Activated CD8-positive, alpha-beta memory T cell treated with anti-CD3 and anti-CD28 coated beads, Interleukin-2, amount 50 U/mL, for 24 hours (primary cell): Measurements from ENCODE around the gene EFCAB6.

Experiments used
- DNase-seq: peaks from one replicate; pipeline ENCODE4 v3.0.0-alpha.2; 2020; ENCODE audit errors: extremely low read depth

EFCAB6 gene

DNA sequence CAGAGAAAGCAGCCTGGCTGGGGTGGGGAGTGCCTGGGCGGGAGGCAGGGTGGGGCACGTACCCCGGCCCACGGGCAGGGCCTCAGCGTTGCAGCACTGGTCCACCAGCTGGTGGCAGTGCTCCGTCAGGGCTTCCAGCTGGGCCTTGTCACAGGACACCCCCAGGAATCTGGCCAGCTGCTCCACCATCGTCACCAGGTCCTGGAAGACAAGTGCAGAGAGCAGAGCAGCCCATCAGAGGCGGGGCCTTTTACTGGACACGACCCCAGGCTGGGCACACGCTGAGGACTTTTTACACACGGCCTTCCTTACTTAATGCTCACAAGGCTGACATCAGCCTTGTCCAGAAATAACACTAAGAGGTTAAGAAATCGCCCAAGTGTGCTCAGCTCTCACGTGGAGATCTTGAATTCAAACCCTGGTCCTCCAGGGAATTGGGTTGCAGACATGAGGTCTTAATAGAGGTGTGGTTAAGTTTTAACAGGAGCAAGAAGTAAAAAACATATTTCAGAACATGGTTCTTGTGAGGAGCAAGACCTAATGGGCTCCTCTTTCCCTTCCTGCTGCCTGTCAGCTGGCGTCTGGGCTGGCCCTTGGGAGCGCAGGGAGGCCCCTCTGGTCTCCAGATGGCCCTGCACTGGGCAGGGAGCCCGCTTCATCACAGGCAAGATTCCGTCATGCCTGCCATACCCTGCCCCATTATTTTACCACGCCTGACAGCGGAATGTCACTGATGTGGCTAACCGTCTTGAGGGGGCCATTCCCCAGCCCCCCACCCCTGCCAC, 17.1 kb upstream of the EFCAB6 start:
- DNase-seq: no peak

DNA sequence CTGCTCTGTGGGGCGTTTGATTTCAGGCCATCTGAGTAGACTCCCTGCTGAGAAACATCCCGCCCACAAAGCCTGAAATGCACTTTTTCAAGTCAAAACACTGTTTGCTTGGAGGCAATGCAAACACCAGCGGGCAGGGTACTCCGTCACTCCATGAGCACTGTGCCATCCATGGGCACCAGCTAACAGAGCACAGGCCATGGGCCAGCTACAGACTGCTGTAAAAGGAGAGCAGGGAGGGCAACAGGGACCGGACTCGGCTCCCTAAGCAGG, 16.6 kb upstream of the EFCAB6 start:
- no peak for DNase-seq

DNA sequence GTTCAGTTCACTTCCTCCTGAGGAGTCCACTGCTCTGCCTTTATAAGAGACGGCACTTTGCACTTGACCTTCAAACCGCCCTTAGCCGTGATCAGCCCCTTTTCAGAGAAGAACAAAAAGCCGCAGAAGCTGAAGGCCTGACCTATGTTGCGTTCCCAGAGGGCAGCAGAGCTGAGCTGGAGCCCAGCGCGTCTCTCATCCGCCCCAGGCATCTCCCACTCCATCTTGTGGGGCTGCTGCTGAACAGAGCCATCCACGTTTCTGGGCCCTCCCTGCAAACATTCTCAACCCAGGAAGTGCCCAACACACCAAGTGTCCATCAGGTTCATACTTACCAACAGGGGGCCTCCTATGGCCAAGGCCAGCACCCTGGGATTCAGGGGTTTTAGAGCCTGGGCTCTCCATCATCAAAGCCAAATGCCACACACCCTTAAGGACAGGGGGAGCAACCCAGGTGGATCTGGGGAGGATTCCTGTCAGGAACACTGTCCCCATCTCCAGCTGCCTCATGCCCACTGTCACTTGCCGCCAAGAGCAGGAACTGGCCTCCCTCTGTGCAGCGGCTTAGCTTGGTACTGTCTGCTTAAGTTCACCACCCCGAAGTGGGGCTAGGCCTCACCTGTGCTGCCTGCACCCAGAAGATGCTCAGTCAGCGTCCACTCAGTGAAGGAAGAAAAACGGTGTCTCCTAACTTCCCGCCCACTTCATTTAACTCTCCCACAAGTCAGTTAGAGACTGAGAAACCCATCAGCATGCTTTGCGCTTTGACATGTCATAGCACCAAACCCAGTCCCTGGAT, 16.0 kb upstream of the EFCAB6 start:
- no peak for DNase-seq

DNA sequence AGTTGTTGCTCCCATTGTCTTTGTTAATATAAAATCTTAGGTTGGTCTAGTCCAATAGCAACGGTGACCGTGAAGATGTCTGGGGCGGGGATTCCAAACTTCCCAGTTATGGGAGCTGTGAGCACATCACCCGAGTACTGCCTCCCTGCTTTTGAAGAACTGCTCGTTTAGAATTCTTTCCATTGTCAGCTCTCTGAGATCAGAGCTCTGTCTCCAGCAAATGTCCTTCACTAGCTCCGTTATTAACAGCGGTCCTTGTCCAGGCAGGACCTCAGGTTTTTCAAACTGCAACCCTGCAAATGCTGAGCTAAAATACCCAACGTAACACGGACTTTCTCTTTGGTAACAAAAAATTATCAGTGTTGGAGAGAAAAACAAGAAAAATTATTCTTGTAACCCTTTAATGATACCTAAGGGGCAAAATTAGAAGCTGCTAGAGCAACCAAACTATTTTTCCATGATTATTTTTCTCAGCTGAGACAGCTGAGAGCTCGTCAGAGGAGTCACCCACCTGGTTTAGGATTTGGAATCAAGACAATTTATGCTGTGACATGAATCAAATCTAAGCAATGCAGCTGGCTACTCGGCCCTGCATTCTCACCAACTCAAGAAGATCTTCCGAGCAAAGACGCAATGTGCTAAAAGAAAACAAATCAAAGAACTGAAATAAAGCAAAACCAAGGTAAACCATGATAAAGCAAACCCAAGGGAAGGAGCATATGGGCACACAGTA, 15.1 kb upstream of the EFCAB6 start:
- no peak for DNase-seq

DNA sequence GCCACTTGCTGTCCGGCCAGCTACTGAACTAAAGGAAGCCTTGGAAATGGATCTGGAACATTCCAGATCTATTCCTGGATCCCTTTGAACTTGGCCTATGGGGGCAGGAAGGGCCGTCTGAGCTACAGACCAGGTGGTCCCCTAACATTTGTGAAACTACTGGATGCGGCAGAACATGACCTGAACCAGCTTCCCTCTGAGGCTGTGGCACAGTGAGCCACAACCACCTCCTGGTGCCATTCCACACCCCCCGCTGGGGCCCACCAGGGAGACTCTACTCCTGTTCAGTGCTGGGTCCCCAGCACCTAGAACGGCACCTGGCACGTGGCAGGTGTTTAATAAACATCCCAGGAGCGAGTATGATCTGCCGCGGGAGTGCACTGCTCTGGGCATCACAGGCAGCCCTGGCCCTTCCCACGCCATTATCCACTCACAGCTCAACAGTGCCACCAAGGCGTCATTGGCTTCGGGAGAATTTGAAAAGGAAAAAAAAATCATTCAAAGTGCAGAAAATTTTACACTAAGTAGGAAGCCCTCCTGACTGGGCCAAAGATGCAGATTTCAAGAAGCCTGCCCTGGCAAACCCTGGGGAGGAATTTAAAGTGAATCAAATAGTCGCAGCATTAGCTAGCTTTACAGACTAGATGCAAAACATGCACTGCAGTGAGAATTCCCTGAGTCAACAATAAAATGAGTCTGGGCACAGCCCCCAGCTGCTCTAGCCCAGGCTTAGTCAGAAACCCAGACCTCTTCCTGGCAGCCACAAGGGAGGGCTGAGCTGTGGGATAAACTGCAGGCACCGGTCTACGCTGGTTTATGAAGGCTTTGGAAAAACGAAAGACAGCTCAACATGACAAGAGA, 14.3 kb upstream of the EFCAB6 start:
- DNase-seq: no peak

DNA sequence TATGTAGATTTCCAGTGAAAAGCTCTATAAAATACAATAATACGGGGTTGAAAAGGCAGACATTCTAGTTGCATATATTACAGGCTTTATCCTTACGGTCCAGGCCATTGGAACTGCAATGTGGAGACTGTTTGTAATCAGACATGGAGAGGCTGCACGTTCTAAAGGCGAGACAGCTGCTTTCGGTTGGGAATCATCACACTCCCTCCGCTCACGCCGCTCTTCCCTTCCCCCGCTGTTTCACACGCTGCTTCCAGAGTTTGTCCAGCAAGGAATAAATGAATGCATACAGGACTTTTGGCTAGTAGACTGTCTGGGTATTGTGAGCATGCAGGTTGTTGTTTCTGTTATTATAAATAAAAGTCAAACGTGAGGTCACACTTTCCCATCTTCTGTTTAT, 13.5 kb upstream of the EFCAB6 start:
- no peak for DNase-seq

DNA sequence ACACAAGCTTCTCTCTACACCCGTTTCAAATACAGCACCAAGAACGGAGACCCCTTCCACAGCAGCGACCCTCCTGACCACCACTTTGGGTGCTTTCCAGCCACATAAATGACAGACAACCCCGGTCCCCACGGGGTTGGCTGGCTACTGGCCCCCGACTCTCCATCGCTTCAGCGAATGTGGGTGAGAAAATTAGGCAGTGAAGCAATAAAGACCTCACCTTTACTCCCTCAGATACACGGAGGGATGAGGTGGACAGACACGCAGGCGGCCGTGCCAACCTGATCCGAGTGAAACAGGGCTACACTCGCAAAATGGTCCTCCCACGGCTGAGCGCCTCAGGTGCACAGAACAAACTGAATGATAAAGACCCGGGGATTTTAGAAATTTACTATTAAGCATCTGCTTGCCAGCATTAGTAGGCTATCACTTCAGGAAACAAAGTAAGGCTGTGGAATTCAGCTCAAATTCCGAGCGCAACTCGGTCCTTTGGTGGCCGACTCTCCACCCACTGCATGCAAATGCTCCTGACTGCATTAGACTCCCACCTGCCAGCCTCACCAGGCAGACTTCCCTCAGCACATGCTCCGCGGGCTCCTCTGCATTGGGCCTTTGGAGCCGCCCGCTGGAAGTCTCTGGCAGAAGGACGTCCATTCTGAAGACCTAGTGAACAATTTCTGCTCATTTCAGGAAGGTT, 12.8 kb upstream of the EFCAB6 start:
- no peak for DNase-seq

DNA sequence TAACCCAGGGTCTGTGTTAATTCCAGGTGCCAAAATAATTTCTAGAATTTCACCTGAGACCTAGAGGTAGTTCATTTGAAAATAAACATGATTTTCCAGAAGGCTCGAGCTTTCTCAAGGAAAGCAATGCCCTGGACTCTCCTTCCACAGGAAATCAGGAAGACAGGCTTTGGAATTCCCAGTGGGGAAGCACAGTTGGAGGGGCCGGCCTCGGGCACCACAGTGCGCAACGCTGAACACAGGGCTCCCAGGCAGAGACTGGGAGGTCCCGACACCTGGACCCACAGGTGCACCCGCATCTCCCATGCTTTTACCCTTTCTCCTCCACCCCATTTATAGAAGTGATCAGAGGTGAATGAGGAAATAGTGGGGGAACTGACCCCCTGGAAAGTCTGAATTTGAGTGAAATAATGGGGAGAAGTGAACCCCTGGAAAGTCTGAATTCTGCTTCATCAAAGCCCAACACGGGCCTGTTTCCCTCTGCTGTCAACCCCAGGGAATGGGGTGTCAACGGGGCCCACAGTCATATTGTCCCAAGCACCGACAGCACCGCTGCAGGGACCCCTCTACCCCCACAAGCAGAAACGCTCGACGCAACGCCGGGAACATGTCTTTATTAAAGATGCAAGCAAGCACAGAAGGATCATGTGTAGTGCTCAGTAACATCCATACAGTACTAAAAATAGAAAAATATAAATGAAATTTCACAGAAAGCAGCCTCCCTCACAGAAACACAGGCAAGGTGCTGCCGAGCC, 12.0 kb upstream of the EFCAB6 start:
- no peak for DNase-seq

DNA sequence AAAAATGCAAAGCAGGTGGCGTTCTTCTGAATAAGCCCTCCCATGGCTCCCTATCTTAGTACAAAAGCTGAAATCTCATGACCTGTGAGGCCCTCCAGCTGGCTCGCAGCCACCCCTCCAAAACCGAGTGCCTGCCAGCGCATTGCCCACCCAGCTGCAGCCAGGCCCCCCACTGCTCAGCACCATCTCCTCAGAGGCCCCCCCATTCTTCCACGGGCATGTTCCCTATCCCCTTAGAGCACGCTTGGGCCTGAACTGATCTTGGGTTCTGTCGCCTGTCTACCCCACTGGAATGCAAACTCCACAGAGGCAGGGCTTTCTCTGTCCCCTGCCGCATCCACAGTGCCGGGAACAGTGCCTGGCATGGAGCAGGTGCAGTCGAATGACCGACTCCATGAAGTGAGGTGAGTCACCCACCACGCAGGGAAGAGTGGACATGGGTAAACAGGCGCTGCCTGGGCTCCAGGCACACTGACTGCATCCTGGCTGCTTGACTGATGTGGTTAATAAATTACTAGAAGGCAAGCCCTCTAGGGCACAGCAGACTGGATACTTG, 11.3 kb upstream of the EFCAB6 start:
- no peak for DNase-seq

DNA sequence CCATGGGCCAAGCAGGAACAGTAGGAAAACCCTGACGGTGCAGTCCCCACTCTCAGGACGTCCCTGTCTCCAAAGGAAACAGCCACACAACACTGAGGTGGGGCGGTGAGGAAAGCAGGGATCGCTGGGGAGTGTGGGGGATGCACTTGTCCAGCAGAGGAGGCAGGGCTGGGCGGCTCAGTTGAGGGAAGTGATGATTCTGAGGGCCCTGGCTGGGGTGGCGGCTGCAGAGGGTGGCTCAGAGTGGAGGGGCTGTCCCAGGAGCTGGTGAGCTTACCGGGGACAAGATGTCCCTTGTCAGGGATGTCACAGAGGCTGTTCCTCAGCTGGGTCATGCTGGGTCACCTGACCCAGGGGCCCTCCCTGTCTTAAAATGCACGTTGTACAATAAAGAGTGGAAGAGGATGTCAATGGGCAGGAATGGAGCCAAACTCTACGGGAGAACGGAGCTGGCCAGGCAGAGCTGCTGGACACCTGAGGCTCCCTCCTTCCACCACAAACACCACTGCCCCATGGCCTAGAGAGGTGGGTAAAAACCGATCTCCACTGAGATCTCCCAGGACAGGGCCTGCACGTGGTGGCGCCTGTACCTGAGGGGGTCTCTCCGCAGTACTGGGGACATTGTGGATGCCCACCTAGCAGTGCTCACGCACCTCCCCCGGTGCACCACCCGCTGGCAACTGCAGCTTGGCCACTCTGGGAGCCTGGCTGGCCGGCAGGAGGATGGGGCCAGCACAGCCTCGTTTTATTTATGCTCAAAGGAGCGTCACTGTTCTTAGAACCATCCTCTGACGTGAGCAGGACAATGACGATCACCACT, 9.7 kb upstream of the EFCAB6 start:
- no peak for DNase-seq

DNA sequence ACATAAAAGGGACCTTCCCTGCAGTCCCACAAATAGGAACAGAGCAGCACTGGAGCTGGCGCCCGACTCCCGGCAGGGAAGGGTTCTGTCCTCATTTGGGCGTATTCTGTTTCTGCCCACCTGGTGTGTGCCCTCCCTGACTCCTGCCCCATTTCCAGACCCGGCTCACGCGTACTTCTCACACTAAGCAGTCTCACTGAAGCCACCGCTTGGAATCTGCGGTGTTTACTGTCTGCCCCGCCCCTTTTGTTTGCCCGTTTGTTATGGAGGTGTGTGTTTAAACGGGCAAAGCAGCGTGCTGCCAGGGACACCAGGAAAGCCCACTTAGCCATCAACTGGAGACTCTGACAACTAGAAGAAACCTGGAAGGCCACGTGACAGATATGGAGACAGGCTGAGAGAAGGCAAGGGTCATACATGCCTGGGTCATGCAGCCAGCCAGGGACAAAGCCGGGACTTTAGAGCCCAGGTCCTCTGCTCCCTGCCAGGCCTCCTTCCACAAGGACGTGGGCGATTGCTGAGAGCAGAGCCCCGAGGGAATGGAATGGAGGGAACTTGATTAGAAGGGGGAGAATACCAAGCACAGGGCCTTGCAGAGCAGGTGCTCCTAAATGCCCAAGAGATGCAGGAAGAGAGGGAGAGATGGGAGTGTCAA, 8.7 kb upstream of the EFCAB6 start:
- DNase-seq: no peak

DNA sequence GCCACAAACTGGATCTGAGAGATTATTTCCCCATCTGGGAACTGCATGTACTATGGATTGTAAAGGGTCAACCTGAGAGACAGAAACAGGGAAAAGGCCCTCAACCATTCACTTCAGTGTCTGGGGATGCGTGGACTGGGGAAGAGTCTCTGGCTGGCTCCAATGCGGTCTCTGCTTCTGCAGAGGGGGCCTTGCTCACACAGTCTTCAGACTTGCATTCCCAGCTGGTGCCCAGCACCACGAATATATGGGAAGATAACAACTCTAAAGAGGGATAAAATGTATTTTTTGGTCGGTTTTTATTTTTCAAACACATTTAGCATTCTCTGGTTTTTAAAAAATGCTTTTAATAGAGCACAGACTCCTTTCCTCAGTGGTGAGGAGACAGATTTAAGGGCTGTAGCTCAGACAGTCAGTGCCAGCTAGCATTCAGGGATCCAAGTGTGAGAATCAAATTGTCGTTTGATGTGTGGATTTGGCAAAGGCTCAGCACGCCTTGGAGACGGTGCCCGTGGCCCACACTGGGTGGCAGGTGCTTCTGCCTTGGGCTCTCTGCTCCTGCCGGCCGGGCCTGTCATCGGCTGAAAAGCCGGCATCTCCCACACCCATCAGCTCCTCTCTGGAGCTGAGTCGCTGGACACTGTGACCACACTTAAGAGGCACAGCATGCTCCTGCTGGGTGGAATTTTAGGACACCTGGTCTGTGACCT, 8.0 kb upstream of the EFCAB6 start:
- DNase-seq: no peak

DNA sequence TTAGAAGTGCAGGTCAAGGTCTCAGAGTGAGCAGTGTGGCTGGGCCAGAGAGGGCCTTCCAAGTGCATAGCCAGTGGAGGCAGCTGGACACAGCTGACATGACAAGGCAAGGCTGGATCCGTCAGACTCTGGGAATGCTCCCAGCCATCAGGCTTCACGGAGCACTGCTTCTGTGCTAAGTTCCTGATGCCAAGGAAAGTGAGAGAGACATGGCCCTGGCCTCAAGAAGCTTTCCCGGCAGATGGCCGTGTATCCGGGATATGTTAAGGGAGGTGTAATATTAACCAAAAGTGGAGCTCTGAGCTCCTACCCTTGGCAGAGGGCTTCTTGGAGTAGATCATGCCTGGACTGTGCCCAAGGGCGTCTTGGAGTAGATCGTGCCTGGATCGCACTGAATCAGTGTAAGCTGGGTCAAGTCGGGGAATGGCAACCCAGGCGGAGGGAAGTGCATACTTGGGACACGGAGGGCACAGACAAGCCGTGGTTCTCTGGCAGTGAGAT, 7.4 kb upstream of the EFCAB6 start:
- DNase-seq: no peak

DNA sequence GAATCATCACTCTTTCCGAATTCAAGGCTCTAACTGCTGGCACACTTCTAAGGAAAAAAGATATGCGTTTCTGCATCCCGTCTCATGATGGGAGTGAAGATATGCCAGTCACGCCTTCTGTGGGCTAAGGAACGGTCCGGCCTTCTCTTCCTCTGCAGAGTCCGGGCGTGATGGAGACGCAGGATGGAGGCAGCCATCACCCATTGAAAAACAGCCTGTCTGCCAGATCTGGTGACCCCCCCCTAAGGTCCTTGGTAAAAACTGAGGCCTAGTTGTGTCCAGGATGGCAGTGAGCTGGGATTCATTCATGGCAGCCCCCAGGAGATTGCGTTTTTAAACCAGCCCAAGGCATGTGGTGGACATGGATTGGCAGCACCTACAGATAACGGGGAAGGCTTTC, 6.9 kb upstream of the EFCAB6 start:
- no peak for DNase-seq

DNA sequence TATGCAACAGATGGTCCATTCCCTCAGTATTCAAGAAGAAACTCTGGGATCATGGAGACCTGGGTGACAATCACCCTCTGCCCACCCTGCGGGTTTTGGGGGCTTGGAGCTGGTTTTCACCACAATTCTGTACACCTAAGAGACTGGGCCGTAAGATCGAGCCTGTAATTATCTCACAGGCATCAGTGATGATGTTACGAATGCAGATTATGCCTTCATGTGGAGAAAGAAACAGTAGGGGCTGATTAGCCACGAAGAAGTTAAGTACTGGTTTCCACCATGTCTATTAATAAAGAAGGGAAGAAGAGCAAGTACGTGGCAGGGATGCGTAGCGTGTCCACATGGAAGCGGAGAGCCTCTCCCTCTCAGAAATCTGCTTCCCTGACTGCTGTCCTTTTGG, 5.3 kb upstream of the EFCAB6 start:
- no peak for DNase-seq

DNA sequence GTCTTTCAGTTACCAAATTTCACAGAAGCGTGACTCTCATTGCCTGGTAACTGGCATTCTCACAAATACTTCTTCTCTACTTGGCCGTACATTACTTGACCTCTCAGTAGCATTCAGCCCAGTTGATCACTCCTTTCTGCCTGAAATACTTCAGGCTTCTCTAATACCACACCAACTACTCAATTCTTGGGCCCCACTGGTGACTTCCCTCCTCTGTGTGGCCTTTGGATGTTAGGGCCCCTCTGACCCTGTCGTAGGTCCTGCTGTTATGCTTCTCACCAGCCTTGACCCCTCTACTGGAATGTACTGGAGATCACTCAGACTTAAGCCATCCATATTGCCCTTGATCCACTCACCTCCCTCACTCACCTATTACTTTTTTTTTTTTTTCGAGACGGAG, 2.2 kb upstream of the EFCAB6 start:
- no peak for DNase-seq

DNA sequence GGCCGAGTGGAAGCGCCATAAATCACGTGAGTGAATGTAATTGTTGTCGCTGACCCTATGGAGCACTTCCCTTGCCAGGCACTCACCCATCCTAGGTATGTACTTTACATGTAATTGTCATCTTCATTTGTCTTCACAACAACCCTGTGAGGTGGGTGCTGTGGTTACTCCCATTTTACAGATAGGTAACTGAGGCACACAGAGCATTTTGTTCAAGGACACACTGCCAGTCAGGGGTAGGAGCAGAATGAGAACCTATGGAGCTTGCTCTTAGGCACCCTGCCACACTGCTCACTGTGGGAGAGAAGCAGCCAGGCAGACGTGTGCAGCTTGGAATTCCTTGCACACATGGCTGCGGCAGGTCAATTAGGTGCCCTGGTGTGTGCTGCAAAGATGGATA, 785 bp upstream of the EFCAB6 start:
- DNase-seq: no peak

DNA sequence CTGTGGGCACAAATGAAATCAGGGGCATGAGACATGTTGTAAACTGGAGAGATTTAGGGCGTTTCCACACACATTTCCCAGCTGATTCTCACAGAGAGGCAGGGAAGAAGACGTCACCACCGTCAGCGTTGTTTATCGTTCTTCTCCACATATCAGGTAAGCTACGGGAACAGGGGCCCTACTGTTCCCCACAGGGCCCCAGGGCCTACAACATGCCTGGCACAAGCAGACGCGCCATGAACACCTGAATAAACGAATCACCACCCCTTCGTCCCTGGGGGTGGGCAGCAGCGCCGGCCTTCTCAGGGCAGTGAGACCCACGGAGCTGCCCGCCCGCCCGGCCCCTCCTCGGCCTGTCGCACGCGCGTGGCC, 342 bp downstream of the EFCAB6 start:
- DNase-seq: no peak
